Hepatocyte (in vitro differentiated cells): Measurements from ENCODE around the gene ANO6.

Experiments used
- EZH2 ChIP-seq: fragments of 200-600 bp; sonication (generic); IDR thresholded peaks from 2 replicates; pipeline ENCODE4 v1.6.1; 2016; ENCODE audit warnings: antibody characterized with exemption, mild to moderate bottlenecking, borderline replicate concordance
- EZH2phosphoT487 ChIP-seq: fragments of 200-600 bp; sonication (generic); IDR thresholded peaks from one replicate; pipeline ENCODE4 v1.6.1; 2018; ENCODE audit warnings: antibody characterized with exemption, mild to moderate bottlenecking, low read depth, moderate library complexity; ENCODE audit not compliant: unreplicated experiment, severe bottlenecking

DNA sequence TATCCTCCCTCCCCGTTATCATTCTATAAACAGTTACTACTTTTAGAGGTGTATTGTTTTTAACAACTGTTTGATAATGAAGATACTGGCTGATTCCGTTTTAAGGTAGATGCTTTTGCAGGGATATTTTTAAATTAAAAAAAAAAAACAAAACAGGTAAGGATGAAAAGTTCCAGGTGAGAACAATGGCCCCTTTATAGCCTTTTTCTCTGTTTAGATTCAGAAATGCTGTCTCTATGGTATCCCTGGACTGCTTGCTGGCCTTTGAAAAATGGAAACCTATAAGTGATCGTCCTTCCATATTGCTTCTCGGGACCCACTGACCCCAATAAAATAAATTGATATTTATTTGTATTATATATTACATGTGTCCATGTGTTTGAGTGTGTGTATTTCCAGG is 23.2 kb upstream of the ANO6 start:
- TF ChIP-seq EZH2phosphoT487, result no peak
- no peak for TF ChIP-seq EZH2
